ENCODE measurements around the gene MPND.

Gene MPND

DNA sequence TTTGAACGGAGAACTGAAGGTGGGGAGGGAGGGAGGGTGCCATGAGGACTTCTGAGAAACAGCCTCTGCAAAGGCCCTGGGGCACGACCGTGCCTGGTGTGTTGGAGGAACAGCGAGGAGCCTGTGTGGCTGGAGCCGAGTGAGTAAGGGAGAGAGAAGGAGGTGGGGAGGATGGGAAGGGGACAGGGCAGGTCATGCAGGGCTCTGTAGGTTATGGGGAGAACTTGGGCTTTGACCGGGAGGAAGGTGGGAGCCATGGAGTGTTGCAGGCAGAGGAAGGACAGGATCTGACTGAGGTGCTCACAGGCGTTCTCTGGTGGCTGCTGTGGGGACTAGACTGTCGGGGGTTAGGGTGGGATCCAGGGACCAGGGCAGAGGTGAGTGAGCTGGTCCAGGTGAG is 6.7 kb downstream of the MPND start:
- DNase-seq, result no peak

DNA sequence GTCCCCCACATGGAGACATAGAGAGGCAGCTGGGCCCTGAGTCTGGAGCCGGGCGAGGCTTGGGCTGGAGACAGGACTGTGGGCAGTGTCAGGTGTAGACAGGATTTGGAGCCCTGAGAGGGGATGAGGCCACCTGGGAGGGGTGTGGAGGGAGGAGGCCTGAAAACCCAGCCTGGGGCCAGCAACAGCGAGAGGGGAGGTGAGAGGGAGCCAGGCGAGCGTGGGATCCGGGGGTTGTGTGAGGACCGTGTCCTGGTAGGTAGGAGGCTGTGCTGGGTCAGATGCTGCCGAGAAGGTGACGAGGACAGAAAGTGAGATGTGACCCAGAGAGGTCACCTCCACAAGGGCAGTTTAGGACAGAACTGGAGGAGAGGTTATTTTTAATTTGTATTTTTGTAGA is 7.4 kb downstream of the MPND start:
- DNase-seq, result no peak

DNA sequence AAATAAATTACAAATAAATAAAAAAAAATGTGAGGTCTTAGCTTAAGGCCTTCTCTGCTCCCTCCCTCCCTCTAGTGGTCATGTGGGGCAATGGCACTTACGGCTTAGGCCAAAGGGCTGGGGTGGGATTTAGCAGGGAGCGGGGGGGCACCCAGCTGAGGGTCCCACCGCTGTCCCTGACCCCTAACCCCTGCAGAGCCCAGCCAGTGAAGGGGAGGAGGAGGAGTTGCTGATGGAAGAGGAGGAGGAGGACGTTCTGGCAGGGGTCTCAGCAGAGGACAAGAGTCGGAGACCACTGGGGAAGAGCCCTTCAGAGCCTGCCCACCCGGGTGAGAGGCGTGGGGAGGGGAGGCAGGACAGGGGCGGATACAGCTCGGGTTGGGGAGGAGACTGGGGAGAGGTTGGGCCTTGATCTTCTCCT is 9.3 kb downstream of the MPND start:
- DNase-seq, result peak; percentile 10

DNA sequence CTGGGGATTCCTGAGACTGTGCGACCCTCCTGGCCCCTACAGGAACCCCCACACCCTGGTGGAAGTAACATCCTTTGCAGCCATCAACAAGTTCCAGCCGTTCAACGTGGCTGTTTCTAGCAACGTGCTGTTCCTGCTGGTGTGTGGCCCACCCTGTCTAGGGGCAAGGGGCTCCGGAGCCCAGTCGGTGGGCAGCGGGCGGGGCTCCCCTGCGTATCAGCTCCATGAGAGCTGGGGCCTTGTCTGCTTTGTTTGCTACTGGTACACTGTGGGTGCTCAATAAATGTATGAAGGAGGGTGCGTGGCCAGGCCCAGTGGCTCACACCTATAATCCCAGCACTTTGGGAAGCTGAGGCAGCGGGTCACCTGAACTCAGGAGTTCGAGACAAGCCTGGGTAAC is 10.9 kb downstream of the MPND start:
- DNase-seq, result no peak

DNA sequence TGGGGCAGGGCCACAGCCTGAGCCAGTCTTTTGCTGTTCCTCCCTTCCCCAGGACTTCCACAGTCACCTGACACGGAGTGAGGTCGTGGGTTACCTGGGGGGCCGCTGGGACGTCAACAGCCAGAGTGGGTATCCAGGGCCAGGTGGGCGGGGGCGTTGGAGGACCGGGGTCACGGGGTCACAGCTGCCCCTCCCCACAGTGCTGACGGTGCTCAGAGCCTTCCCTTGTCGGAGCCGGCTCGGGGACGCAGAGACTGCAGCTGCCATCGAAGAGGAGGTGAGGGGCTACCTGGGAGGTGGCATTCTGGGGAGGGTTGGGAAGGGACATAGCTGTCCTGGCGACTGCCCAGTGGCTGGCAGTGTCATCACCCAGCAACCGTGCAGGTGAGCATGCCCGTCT is 11.5 kb downstream of the MPND start:
- DNase-seq, result no peak

DNA sequence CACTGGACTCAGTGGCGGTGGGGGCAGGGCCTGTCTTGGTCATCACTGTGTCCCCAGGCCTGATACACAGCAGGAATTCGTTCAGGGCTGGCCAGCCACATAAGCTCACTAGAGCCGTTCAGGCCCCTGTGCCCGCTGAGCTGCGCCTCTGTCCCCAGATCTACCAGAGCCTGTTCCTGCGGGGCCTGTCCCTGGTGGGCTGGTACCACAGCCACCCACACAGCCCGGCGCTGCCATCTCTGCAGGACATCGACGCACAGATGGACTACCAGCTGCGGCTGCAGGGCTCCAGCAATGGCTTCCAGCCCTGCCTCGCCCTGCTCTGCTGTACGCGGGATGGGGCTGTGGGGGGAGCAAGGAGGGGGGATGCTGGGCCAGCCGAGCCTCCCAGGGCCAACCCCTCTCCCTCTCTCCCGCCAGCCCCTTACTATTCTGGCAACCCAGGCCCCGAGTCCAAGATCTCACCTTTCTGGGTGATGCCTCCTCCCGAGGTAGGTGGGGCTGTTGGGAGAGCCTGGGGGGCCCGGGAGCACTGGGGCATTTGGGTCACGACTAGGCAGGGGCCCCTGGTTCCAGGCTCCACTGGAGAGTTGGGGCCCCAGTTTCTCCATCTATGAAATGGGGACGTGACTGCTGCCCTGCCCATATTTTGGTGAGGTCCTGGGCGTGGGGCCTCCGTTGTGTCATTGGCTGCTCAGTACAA is 13.9 kb downstream of the MPND start:
- no peak for DNase-seq

DNA sequence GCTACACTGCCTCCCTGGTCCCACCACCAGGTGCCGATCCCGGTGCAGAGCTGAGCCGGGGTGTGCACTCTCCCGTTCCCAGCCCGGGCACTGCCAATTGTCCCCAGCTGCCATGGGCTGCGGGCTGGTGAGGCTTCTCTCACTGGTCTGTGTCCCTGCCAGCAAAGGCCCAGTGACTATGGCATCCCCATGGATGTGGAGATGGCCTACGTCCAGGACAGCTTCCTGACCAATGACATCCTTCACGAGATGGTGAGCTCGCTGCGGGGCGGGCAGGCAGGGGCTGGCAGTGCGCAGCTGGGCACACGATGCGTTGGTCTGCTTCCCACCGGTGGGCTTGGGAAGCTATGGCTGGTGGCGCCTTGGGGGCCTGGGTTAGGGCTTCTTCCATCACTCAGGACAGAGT is 14.6 kb downstream of the MPND start:
- DNase-seq, result no peak

DNA sequence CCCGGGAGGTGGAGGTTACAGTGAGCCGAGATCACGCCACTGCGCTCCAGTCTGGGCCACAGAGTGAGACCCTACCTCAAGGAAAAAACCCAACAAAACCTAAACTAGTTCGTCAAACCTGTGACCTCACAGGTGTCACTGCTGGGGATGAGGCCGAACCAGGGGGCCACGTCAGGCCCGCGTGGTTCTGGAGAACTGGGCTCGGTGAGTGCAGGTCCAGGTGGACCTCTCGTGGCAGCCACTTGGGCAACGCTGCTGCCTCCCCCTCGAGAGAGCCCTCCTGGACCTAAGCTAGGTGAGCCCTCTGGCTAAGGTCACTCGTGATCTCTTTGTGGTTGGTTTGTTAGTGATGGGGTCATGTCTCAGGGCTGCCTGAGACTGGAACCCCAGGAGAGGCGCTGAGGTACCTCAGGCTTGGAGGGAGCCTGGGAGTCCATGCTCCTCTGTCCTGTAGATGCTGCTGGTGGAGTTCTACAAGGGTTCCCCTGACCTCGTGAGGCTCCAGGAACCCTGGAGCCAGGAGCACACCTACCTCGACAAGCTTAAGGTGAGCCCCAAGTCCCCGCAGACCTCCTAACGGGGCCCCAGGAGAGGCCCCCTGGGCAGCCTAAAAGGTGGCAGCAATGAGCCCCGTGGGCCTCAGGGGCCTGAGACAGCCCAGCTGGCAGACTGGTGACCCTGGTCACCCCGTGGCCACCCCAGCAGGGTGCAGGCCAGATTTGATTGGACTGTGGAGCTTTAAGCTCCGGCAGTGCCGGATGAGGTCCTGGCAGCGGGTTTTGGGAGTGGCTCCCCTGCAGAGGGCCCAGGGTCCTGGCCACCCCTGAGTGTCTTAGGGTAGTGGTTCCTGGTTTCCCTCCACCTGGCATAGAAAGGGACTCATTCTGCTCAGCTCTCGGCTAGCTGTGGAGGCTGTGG is 15.6 kb downstream of the MPND start:
- DNase-seq, result no peak

DNA sequence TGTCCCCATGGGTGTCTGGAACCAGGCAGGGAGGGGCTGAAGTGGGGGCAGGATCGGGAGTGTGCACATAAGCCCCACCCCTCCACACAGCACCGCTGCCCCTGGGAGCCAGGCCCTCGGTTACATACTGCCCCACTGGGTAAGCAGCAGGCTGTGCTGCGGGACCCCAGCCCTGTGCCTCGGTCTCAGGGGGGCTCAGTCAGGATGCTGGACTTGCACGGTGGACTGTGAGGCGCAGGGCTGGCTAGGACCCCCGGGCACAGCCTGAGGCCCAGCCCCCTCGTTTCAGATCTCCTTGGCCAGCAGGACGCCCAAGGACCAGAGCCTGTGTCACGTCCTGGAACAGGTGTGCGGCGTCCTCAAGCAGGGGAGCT is 16.3 kb downstream of the MPND start:
- DNase-seq, result no peak

DNA sequence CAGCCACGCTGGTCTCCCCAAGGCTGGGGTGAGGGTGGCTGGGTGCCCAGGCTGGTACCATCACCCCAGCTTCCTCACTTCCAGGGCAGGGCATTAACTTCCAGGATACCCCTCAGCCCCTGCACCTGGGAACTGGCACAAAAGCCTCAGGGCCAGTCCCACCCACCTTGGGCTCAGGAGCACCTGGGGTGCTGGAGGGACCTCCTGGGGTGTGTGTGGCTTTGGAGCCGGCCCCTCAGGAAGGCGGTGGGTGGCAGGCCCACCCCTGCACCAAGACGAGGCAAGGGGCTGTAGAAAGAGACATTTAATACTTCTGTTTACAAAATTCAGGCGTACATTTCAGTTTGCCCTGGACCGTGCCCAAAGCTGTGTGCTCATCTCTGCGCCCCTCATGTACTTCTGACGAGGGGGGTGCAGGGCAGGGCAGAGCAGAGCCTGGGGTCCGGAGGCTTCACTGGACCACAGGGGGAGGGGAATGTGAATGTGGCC is 16.8 kb downstream of the MPND start:
- no peak for DNase-seq

DNA sequence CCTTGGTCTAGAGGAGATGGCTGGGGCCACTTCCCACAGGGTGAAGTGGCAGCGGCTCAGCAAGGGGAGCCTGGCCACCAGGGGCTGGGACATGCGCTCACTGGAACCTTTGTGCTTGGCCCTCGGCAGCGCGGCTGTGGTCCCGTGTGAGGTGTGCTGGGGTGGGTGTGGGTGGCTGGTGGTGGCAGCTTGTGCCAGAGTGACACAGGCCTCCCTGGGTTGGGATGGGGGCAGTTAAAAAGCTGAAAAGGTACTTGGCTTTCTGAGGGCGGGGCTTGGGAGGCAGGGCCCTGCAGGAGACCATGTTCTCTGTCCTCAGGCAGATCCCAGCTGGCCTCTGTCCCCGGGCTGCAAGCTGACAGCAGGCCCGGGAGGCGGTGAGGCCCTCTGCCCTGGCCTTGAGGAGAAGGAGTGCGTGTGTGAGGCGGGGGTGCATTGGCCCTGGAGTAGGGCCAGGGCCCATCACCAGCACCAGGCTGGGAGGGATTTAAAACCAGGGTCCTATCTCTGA is 17.3 kb downstream of the MPND start:
- DNase-seq, result no peak

DNA sequence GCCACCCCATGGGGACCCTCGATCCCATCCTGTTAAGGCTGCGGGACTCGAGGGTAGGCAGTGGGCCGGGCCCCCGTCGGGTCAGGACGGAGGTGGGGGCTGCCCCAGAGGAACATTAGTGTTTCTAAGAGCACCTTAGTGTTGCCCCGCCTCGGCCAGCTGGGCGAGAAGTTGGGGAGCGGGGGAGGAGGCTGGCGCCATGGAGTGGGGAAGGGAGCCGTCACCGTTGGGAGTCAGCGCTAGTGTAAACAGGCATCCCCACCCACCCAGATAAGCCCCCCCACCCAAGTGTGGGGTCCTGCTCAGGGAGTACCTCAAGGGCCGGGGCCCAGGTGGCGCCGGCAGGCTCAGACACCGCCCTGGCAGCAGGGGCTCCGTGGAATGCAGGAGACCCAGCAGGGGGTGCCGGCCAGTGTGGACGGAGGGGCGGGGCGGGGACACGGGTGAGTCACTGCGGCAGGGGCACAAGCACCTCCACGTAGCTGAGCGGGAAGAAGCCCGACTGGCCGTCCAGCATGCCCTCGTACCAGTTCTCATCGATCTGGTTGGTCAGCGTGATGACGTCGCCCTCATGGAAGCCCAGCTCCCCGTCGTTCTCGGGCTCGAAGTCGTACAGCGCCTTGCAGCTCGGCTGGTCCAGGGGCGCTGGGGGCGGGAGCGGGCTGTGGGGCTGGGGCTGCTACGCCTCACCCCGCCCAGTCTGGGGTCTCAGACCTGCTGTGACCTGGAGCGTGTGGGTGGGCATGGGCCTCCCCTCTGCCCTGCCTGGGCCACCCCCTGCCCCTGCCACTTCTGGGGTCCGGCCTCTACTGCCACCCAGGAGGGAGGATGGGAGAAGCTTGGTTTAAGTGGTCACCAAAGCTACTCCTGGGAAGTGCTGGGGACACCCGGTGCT is 18.0 kb downstream of the MPND start:
- no peak for DNase-seq

DNA sequence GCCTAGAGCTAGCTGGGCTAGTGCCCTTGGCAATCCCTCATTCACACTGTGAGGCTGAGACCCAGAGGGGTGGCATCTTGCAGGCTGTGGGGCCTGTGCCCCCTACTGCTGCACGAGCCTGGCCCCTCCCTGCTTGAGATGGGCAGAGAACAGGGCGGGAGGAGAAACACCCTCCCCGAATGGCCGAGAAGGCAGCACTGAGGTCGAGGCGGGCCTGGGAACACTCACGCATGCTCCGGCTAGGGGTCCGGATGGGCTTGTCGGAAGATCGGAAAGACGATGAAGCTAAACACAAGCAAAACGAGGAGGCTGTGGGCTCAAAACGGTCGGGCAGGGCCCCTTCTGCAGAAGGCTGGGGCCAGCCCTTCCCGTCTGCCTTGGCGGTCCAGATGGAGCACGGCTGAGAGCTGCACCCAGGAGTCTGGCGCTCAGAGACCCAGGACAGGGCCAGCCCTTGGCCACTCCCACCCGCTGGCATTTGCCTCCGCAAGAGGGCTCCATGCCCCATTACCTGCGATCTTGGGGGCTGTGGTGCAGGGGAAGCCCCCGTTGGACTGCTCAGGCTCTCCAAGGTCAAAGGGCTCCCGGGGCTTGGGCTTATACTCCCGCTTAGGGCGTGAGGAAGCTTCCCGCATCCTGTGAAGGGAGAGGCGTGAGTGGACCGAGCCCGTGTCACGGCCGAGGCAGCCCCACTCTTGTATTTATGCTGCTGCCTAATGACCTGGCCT is 18.9 kb downstream of the MPND start:
- DNase-seq, result no peak

DNA sequence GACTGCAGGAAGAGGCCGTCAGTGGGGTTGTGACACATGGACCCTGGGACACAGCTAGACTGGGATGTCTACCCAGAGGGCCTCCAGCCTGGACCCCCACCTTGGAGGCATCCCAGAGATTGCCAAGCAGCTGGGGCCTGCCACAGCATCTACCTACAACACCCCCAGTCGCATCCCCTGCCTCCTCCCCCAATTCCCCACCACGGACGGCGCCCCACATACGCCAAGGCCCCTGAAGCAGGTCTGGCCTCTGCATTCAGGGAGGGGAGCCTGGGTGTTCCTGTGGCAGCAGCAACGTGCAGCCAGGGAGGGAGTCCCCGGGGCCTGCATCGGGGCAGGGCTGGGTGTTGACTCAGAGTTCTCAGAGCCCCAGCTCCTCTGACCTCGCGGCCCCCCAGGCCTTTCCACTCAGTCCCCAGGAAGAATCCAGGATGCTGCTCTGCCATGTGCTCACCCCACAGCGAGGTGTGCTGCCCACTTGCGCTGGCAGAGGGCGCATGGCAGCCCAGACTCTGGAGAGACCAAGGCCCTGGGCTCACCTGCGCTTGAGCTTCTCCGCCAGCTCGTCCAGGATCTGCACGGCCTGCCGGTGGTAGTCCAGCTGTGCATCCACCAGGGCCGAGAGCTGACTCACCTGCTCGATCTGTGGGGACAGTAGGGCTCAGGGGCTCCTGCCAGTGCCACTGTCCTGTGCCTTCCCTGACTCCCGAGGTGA is 19.6 kb downstream of the MPND start:
- DNase-seq, result no peak

DNA sequence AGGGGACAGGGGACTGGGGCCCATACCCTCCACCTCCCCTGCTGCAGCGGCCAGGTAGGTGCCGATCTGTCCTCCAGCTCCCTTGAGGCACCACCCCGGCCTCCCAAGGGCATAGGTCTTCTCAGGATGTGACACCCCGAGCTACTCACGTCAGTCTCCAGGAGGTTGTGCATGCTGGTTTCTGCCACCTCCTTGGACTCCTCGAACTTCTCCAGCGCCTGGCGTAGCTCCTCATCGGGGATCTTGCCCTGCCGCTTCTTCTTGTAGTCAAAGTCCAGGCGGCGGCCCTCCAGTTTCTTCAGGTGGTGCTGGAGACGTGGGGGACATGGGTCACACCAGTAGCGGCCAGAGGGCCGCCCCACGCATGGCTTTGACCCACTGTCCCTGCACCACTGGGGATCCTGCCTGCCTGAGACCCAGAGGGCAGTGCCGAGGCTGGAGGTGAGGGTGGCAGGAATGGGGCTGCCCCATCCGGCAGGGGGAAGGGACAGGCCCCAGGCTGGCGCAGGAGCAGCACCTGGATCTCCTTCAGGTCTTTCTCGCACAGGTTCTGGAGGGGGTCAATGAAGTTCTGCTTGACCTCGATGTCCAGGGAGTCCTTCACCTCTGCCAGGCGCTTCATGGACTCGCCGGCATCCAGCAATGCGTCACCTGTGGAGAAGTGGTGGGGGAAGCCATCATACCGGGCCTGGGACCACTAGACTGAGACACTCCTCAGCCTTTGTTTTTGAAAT is 20.4 kb downstream of the MPND start:
- no peak for DNase-seq

DNA sequence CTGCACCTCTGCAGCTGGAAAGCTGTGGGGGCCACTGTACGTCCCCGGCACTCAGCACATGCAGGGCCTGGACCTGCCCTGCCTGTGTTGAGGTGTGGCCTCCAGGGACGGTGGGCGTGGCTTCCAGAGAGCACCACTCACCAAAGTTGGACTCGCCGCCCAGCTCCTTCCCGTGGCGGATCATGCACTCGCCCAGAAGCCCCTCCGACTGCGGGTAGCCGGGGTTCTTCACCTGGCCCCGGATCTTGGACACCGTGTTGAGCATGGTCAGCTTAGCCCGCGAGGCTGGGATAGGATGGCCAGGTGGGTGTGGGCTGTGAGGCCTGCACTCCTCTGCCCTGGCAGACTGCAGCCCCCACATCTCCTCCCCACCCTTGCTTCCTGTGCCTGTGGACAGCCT is 22.0 kb downstream of the MPND start:
- DNase-seq, result no peak

DNA sequence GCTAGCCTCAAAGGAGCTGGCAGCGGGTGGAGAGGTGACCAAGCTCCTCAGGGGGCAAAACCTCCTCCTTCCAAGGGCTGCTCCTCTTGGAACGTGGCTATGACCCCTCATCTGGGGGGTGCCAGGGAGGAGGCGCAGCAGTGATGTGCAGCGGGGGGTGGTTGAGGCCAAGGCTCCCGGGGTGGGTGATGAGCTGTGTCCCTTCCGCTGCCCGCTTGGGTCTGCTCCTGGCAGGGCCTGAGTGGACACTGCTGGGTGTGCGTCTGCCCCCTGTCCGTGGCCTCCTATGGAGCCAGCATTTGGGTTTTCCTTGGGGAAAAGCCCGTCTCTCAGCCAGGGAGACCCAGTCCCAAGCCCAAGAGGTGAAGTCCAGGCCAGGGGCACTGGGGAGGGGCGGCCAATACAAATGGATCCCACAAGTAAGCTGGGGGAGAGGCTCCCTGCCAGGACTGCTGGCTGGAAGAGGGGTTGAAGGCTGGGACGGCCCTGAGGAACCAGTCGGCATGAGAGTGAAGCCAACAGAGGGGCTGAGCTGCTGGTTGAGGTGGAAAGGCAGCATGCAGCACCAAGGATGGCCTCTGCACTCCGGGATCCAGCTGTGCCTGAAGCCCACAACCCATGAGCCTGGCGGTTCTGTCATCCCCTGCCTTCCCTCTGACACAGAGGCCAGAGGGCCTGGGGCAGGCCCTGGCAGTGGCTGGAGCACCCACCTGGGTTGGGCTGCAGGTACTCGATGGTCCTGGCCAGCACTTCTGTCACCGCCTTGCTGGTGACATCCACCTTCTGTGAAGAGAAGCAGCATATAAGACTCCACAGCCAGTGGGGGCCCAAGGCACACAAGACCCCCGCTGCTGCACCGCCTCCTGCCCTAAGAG is 22.7 kb downstream of the MPND start:
- DNase-seq, result no peak

DNA sequence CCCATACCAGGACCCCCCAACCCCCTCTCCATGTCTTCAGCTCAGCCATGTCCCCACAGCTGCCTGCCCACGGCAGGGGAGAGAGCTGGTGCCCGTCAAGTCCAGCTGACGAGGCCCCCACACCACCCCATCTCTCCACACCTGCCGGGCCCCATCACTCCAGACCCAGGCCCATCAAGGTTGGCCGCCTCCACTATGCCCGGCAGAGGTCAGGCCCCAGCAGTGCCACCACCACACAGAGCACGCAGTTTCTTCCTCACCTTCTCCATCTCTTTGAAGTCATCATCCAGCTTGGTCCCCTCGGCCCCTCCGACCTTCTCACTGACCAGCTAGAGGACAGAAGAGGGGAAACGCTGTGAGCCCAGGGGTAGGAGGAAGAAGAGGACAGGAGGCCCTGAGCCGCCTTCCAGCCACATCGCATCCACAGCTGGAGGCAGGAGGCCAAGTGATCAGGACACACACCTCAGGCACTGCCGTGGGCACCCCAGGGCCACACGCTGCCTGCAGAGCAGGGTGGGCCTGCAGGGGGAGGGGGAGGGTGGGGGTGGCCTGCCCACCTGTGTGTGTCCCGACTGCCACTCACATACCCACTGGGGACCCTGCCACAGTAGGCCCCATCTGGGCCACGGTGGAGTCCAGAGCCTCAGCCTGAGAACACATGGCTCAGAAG is 23.4 kb downstream of the MPND start:
- DNase-seq, result no peak

DNA sequence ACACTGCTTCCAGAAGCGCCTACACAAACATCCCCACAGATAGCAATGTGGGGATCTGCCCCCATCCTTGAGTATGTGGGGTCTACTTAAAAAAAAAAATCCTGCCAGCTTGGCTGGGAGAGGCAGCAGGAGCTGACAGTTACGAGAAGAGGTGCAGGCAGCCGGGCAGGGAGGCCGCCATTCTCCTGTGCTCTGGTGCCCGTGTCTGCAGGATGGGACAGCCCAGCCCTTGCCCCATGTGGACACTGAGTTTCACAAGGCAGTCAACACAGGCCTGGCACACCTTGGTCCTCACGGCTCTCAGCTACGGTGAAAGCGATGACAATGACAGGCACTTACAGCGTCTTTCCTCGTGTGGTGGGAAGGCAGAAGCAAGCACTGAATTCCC is 24.0 kb downstream of the MPND start:
- no peak for DNase-seq

Measured in NCI-H524 treated with DMSO at 0.1 percent for 48 hours (cell line).